IMR-90 (cell line): ENCODE results near the gene AMPD3. TPM values are rescaled to one million over a fixed set of nuclear protein-coding genes. Genes with fewer than 3 reads are reported as not detected.

Experiments used
- ATAC-seq: fragments of 200-7000 bp; cut with Tn5 transposase; 2 replicates; pipeline ENCODE4 v1.9.1; 2020; ENCODE audit warnings: low read depth, mild to moderate bottlenecking, moderate library complexity
- BruUV-seq: library from RNA; stranded (reverse); fragments of 400-500 nt; replicated peaks from 2 replicates; lab custom pipeline; 2021; lab: Mats Ljungman, UMichigan
- CTCF ChIA-PET: fragments of 300-600 bp; formaldehyde crosslinking; extraction: SDS; loops from one replicate; lab custom pipeline; 2021; ENCODE audit warnings: antibody characterized with exemption; lab: Yijun Ruan, JAX
- POLR2A ChIA-PET: fragments of 300-600 bp; sonication (Branson Sonifier 250); formaldehyde crosslinking; loops from one replicate; lab custom pipeline; 2022; ENCODE audit warnings: antibody characterized with exemption; ENCODE audit not compliant: unreplicated experiment; lab: Charles Lee
- DNase-seq: peaks from one replicate; pipeline ENCODE4 v3.0.0; 2013
- H2AFZ ChIP-seq: replicated peaks from 2 replicates; pipeline ENCODE3; 2013; ENCODE audit warnings: low read length, mild to moderate bottlenecking; ENCODE audit not compliant: poor library complexity
- H2AK5ac ChIP-seq: 2 replicates; pipeline ENCODE4 v1.6.1; 2013; ENCODE audit warnings: low read depth, low read length, inconsistent platforms
- H2AK9ac ChIP-seq: replicated peaks from 2 replicates; pipeline ENCODE3; 2013; ENCODE audit warnings: mild to moderate bottlenecking, low read depth, low read length, moderate library complexity; ENCODE audit not compliant: poor library complexity
- H2BK120ac ChIP-seq: 2 replicates; pipeline ENCODE4 v1.6.1; 2013; ENCODE audit warnings: low read depth, low read length, inconsistent platforms
- H2BK15ac ChIP-seq: 3 replicates; pipeline ENCODE4 v1.6.1; 2013; ENCODE audit warnings: low read depth, low read length, inconsistent platforms
- H2BK20ac ChIP-seq: 2 replicates; pipeline ENCODE4 v1.6.1; 2013; ENCODE audit warnings: low read depth, mild to moderate bottlenecking, inconsistent platforms, low read length, moderate library complexity
- H2BK5ac ChIP-seq: 2 replicates; pipeline ENCODE4 v1.6.1; 2013; ENCODE audit warnings: mild to moderate bottlenecking, low read depth, low read length, inconsistent platforms; ENCODE audit not compliant: poor library complexity, severe bottlenecking
- H3K14ac ChIP-seq: replicated peaks from 2 replicates; pipeline ENCODE4 v1.6.1; 2013; ENCODE audit warnings: low read depth, low read length, inconsistent platforms
- H3K18ac ChIP-seq: 2 replicates; pipeline ENCODE4 v1.6.1; 2013; ENCODE audit warnings: low read depth, low read length, control low read depth
- H3K23ac ChIP-seq: 2 replicates; pipeline ENCODE4 v1.6.1; 2013; ENCODE audit warnings: low read depth, low read length, inconsistent platforms
- H3K27ac ChIP-seq: 2 replicates; pipeline ENCODE4 v1.5.1; 2013; ENCODE audit warnings: mild to moderate bottlenecking, control low read depth, low read length; ENCODE audit not compliant: insufficient read depth
- H3K27me3 ChIP-seq: 2 replicates; pipeline ENCODE4 v1.6.1; 2013; ENCODE audit warnings: low read length; ENCODE audit not compliant: control insufficient read depth, insufficient read depth
- H3K36me3 ChIP-seq: 2 replicates; pipeline ENCODE4 v1.6.1; 2013; ENCODE audit warnings: low read length, mixed read lengths; ENCODE audit not compliant: control insufficient read depth, insufficient read depth
- H3K4ac ChIP-seq: 2 replicates; pipeline ENCODE4 v1.6.1; 2013; ENCODE audit warnings: low read depth, low read length, inconsistent platforms
- H3K4me1 ChIP-seq: 2 replicates; pipeline ENCODE4 v1.6.1; 2013; ENCODE audit warnings: low read length, mixed read lengths; ENCODE audit not compliant: control insufficient read depth, insufficient read depth
- H3K4me2 ChIP-seq: 2 replicates; pipeline ENCODE4 v1.6.1; 2013; ENCODE audit warnings: low read depth, mild to moderate bottlenecking, control low read depth, low read length, moderate library complexity
- H3K4me3 ChIP-seq: 2 replicates; pipeline ENCODE4 v1.5.1; 2013; ENCODE audit warnings: low read depth, mild to moderate bottlenecking, control low read depth, low read length, moderate library complexity; ENCODE audit not compliant: insufficient read depth
- H3K56ac ChIP-seq: 2 replicates; pipeline ENCODE4 v1.6.1; 2013; ENCODE audit warnings: low read length, inconsistent platforms; ENCODE audit not compliant: insufficient read depth; ENCODE audit errors: extremely low read depth
- H3K79me1 ChIP-seq, 2 experiments: 2 replicates each; pipeline ENCODE4 v1.6.1; 2013; ENCODE audit warnings: low read length in 2 of 2, inconsistent platforms in 1 of 2, low read depth in 1 of 2
- H3K9ac ChIP-seq: 2 replicates; pipeline ENCODE4 v1.6.1; 2013; ENCODE audit warnings: low read depth, low read length, control low read depth
- H3K9me1 ChIP-seq: 2 replicates; pipeline ENCODE4 v1.6.1; 2013; ENCODE audit warnings: low read length, inconsistent platforms; ENCODE audit not compliant: insufficient read depth
- H3K9me3 ChIP-seq: 2 replicates; pipeline ENCODE4 v1.6.1; 2013; ENCODE audit warnings: low read length; ENCODE audit not compliant: control insufficient read depth, insufficient read depth
- H4K20me1 ChIP-seq: 2 replicates; pipeline ENCODE4 v1.6.1; 2013; ENCODE audit warnings: low read length, inconsistent platforms; ENCODE audit not compliant: insufficient read depth
- H4K5ac ChIP-seq: 2 replicates; pipeline ENCODE4 v1.6.1; 2013; ENCODE audit warnings: mild to moderate bottlenecking, low read depth, low read length, control low read depth
- H4K8ac ChIP-seq, 2 experiments: 2 replicates each; pipeline ENCODE4 v1.6.1; 2013; ENCODE audit warnings: low read depth in 2 of 2, low read length in 2 of 2, control low read depth in 1 of 2, inconsistent platforms in 1 of 2
- H4K91ac ChIP-seq: 2 replicates; pipeline ENCODE4 v1.6.1; 2013; ENCODE audit warnings: low read depth, low read length, inconsistent platforms; ENCODE audit not compliant: insufficient read depth
- BHLHE40 ChIP-seq: fragments of 150-350 bp; IDR thresholded peaks from 2 replicates; pipeline ENCODE4 v1.6.1; 2016; ENCODE audit warnings: mild to moderate bottlenecking, low read depth, low read length
- CHD1 ChIP-seq: IDR thresholded peaks from 2 replicates; pipeline ENCODE4 v1.6.1; 2012; ENCODE audit warnings: low read depth, low read length, improper control_type of control experiment
- FOS ChIP-seq: fragments of 150-350 bp; IDR thresholded peaks from 2 replicates; pipeline ENCODE4 v1.6.1; 2016; ENCODE audit warnings: low read depth, low read length
- MAFK ChIP-seq: IDR thresholded peaks from 2 replicates; pipeline ENCODE4 v1.6.1; 2012; ENCODE audit warnings: low read depth, low read length, improper control_type of control experiment
- POLR2A ChIP-seq: IDR thresholded peaks from 2 replicates; pipeline ENCODE4 v1.6.1; 2012; ENCODE audit warnings: mild to moderate bottlenecking, low read depth, low read length
- RAD21 ChIP-seq: IDR thresholded peaks from 2 replicates; pipeline ENCODE4 v1.6.1; 2012; ENCODE audit warnings: low read length, improper control_type of control experiment
- SMC3 ChIP-seq: fragments of 150-350 bp; IDR thresholded peaks from 2 replicates; pipeline ENCODE4 v1.6.1; 2016; ENCODE audit warnings: low read depth, mild to moderate bottlenecking, antibody characterized with exemption, low read length, moderate library complexity
- dilution Hi-C: fragments of 300-500 bp; cut with HindIII; formaldehyde crosslinking; loops from one replicate; pipeline ENCODE4 v1.14.3; 2018; ENCODE audit warnings: low sequenced_read_pairs; ENCODE audit not compliant: unreplicated experiment
- in situ Hi-C: fragments of 300-500 bp; cut with MboI; formaldehyde crosslinking; loops from 3 replicates; pipeline ENCODE4 v1.14.3; 2019; ENCODE audit warnings: low sequenced_read_pairs, inconsistent platforms, mixed read lengths
- intact Hi-C: fragments of 100-400 bp; cut with micrococcal nuclease; formaldehyde crosslinking; loops from 2 replicates; pipeline ENCODE4 v1.10.0; 2022
- polyA plus RNA-seq, 3 experiments: library from polyadenylated mRNA; depleted of rRNA; stranded (reverse); fragments of >200 nt; gene quantifications; 2 replicates each; pipeline ENCODE4 v1.2.3, GENCODE V29; 2012; ENCODE audit warnings: low replicate concordance in 1 of 3
- total RNA-seq: library from RNA; depleted of rRNA; stranded (reverse); fragments of >200 nt; gene quantifications from 2 replicates; pipeline ENCODE4 v1.2.3, GENCODE V29; 2012
- TF ChIP-seq, protein P1 (sequence below): fragments of 150-350 bp; IDR thresholded peaks from 2 replicates; pipeline ENCODE4 v1.6.1; 2016; ENCODE audit warnings: low read depth, mild to moderate bottlenecking, low read length, moderate library complexity, borderline replicate concordance
- TF ChIP-seq, protein P2 (sequence below): conservative IDR thresholded peaks from 2 replicates; pipeline ENCODE4 v1.5.1; 2012; ENCODE audit warnings: mild to moderate bottlenecking, low read depth, low read length, improper control_type of control experiment

AMPD3 gene
- total and polyA plus RNA-seq, 2 of the 4 experiments (the other 2 are of a cell fraction), result 8.6 to 12.1 TPM

DNA sequence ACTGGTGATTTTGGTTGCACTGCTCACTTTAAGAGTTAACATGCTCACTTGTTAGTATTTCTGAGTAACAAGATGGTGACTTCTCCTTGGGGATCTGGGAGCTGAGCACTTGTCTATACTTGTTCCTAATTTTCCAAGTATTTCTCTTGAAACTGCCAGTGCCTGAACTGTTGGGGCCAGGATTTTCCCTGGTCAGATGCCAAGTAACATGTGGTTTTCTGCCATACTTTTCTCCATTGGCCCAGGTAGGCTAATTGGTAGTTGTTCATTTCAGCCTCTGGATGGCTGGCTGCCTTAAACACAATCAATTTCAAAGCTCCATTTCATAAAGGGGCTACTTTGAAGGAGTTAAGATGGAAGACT, 50.9 kb downstream of the AMPD3 start:
- Histone ChIP-seq H3K56ac (no peak overlapping the region), H3K18ac (no peak overlapping the region), H4K91ac (no peak overlapping the region), H3K4me2 (no peak overlapping the region), H3K9me1 (peaks cover 3% of the 10 kb centered on the region), H2BK5ac (no peak overlapping the region), H4K8ac (no peak overlapping the region), H3K27me3 (no peaks in the 10 kb centered on the region), H3K14ac (no peak overlapping the region), H2BK20ac (no peak overlapping the region), H4K5ac (no peak overlapping the region), H3K9me3 (no peaks in the 10 kb centered on the region), H3K4me3 (no peak overlapping the region), H2AK9ac (no peak overlapping the region), H2AFZ (no peak overlapping the region), H3K4ac (no peak overlapping the region), H3K36me3 (peaks cover 42% of the 10 kb centered on the region), H3K27ac (no peak overlapping the region), H2AK5ac (no peak overlapping the region), H3K79me1 (no peaks in the 10 kb centered on the region; a peak in 1 of 4 replicates), H3K4me1 (no peaks in the 10 kb centered on the region), H2BK120ac (no peak overlapping the region), H3K23ac (no peak overlapping the region), H4K20me1 (no peaks in the 10 kb centered on the region), H2BK15ac (no peak overlapping the region), H3K9ac (no peak overlapping the region)
- dilution Hi-C loops, result loop anchor here (25.0 kb wide), 1 partner anchor 231 kb away; no protein-coding TSS in a partner anchor
- ChIA-PET CTCF (interaction anchor here (0.8 kb wide), 1 partner anchor 100 kb away, joined by 7 read pairs; no protein-coding TSS in a partner anchor), POLR2A (no interaction called here)
- intact Hi-C loops, result no loop called here
- no peak for TF ChIP-seq CHD1
- no peak for TF ChIP-seq SMC3
- TF ChIP-seq, protein P1, sequence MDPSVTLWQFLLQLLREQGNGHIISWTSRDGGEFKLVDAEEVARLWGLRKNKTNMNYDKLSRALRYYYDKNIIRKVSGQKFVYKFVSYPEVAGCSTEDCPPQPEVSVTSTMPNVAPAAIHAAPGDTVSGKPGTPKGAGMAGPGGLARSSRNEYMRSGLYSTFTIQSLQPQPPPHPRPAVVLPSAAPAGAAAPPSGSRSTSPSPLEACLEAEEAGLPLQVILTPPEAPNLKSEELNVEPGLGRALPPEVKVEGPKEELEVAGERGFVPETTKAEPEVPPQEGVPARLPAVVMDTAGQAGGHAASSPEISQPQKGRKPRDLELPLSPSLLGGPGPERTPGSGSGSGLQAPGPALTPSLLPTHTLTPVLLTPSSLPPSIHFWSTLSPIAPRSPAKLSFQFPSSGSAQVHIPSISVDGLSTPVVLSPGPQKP, result no peak
- TF ChIP-seq, protein P2, sequence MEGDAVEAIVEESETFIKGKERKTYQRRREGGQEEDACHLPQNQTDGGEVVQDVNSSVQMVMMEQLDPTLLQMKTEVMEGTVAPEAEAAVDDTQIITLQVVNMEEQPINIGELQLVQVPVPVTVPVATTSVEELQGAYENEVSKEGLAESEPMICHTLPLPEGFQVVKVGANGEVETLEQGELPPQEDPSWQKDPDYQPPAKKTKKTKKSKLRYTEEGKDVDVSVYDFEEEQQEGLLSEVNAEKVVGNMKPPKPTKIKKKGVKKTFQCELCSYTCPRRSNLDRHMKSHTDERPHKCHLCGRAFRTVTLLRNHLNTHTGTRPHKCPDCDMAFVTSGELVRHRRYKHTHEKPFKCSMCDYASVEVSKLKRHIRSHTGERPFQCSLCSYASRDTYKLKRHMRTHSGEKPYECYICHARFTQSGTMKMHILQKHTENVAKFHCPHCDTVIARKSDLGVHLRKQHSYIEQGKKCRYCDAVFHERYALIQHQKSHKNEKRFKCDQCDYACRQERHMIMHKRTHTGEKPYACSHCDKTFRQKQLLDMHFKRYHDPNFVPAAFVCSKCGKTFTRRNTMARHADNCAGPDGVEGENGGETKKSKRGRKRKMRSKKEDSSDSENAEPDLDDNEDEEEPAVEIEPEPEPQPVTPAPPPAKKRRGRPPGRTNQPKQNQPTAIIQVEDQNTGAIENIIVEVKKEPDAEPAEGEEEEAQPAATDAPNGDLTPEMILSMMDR, result no peak
- TF ChIP-seq BHLHE40, result no peak
- no peak for TF ChIP-seq MAFK
- TF ChIP-seq FOS, result no peak
- TF ChIP-seq POLR2A, result no peak
- no peak for TF ChIP-seq RAD21
- no TSS peak for BruUV-seq
- no peak for DNase-seq
- ATAC-seq, result no peak
- in situ Hi-C loops, result no loop called here
